Esophagus muscularis mucosa (tissue), 3 donors: Measurements from ENCODE around the gene PRM3.

ENCODE experiments used
- POLR2A ChIP-seq: fragments of 450-650 bp; IDR thresholded peaks from one replicate; pipeline ENCODE4 v1.6.1; 2017; ENCODE audit warnings: antibody characterized with exemption, moderate library complexity, mild to moderate bottlenecking, low read depth
- TF ChIP-seq, protein P1 (sequence below), 3 experiments: fragments of 200-600 bp in 2 of 3; fragments of 450-650 bp in 1 of 3; sonication (generic) in 2 of 3; IDR thresholded peaks; one replicate each; pipeline ENCODE4 v1.5.1; 2017 to 2019; ENCODE audit warnings: antibody characterized with exemption in 3 of 3, mild to moderate bottlenecking in 2 of 3, moderate library complexity in 1 of 3

DNA sequence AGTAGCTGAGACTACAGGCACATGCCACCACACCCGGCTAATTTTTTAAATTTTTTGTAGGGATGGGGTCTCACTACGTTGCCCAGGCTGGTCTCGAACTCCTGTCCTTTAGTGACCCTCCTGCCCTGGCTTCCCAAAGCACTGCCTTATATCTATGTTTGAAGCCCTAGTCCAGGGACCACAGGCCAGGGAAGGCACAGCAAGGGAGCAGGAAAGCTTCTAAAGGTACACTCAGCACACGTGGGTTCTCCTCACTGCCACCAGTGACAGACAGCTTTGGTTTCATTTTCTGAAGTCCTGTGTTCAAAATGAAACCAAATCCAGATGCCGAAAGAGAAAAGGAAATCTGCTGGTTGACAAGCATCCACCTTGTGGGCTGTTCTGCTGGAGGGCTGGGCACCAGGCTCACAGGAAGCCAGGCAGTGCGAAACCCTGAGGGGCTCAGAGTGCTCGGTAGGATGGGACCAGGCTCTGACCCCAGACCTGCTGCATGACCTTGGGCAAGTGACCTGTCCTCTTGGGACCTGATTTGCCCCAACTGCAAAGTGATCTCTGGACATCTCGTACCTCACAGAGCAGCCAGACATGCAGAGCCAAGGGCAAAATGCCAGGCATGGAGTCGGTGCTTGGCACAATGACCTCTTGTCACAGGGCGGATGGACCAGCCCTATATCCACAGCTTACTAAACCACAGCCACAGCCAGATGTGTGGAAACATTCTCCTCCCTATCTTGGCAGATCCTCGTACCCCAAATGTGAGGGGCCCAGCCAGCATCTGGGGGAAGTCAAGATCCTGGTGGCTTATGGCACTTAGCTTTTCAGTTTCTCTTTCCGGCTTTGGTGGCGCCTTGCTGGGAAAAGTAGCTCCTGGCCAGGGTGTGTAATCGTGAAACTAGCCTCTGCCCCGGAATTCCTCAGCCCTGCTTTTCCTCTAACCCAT, 14.6 kb downstream of the PRM3 start:
- TF ChIP-seq, protein P1, sequence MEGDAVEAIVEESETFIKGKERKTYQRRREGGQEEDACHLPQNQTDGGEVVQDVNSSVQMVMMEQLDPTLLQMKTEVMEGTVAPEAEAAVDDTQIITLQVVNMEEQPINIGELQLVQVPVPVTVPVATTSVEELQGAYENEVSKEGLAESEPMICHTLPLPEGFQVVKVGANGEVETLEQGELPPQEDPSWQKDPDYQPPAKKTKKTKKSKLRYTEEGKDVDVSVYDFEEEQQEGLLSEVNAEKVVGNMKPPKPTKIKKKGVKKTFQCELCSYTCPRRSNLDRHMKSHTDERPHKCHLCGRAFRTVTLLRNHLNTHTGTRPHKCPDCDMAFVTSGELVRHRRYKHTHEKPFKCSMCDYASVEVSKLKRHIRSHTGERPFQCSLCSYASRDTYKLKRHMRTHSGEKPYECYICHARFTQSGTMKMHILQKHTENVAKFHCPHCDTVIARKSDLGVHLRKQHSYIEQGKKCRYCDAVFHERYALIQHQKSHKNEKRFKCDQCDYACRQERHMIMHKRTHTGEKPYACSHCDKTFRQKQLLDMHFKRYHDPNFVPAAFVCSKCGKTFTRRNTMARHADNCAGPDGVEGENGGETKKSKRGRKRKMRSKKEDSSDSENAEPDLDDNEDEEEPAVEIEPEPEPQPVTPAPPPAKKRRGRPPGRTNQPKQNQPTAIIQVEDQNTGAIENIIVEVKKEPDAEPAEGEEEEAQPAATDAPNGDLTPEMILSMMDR (IDR thresholded peaks at IDR 0.05) = no peak
- TF ChIP-seq POLR2A = no peak
